Measurements from ENCODE around the gene GCC1.
"Not testable (repeated sequence)": the region's sequence is repeated elsewhere in the genome, so short reads cannot be mapped to it uniquely, and the experiment has no call there.

GCC1 gene

GRCh38 chr7:127588697-127589482, 3.5 kb upstream of the GCC1 start:
- peak; percentile 81 for DNase-seq

GRCh38 chr7:127588019-127588696, 2.8 kb upstream of the GCC1 start, which contains the start of gene ARF5:
TSS of gene ARF5 (plus strand) at chr7:127588411. CDS start at chr7:127588499, 88 bp downstream.
- DNase-seq, result peak; percentile 95

- no peak for DNase-seq
Measured at GRCh38 chr7:127587663-127588018, 2.2 kb upstream of the GCC1 start.

- no peak for DNase-seq
Measured at GRCh38 chr7:127586346-127586745, 950 bp upstream of the GCC1 start.

GRCh38 chr7:127584648-127585043, 750 bp downstream of the GCC1 start:
- peak; percentile 63 for DNase-seq

DNA sequence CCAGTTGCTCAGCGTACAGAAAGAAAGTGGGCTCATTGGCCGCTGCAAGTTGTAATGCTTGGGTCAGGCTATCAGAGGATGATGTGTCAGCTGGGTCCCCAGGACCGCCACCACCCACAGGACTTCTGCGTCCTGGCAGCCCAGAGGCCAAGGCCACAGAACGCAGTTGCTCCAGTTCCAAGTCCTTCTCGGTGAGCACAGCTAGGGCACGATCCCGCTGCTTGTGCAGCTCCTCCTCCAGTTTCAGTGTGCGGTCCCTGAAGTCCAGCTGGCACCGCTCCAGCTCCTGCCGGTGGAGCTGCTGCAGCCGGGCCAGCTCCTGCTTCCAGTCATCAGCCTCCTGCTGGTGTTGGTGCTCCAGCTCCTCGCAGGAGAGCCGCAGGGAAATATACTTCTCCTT, 3.0 kb downstream of the GCC1 start:
- DNase-seq, result no peak

DNA sequence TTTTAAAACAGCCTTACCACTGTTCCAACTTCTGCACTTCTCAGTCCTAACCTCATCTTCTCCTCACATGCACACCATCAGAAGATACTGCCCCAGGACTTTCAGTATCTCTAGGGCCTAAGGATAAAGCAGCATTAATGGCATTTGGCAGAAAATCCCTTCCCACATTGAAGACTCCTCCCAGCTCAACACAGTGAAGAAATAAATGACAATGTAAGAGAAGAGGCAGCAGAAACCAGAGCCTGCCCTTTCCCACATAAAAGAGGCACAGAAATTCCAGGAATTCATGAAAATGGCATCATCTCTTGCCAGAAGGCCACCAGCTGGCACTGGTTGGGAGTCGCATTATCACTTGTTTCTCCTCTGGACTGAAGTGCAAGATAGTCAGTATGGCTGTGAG, 3.7 kb downstream of the GCC1 start:
- DNase-seq, result no peak

DNA sequence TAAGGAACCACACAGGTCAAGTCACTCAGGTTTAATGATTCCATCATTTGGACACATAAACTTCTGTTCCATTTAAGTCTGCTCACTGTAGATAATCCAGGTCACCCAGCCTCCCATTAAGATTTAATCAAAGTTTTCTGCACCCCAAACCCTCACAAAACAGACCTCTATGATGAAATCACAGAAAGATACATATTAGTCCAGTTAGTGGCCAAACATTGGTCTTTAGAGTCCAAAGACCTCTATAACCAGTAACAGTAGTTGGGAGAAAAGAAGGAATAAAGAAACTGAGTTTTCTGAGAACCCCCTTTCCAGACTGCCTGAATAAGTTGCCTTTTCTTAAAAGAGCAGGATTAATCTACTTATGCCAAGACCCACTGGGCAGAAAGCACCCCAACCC, 4.8 kb downstream of the GCC1 start:
- DNase-seq, result no peak

DNA sequence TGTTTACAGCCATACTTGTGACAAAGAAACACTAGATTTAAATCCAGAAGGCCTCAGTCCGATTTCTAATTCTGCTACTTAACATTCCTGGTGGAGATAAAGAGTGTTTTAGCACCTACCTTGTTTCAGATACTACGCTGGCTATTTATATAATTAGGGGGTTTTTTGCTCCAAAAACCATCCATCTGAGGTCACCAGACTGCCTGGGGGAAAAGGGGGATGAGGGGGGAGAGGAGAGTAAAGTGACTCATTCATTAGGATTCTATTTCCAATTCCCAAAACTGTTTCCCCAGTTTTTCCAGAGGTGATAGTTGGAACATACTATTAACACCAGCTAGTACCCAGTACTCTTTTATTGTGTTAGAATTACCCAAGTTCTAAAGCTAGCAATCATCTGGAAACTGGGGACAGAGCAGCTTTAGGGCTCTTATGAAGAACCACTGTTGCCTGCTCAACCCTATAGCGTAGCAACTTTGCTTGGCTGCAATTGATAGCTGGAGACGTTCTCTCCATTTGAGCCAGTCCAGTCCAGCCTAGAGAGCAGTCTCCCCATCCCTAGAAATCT, 6.6 kb downstream of the GCC1 start:
- no peak for DNase-seq

DNA sequence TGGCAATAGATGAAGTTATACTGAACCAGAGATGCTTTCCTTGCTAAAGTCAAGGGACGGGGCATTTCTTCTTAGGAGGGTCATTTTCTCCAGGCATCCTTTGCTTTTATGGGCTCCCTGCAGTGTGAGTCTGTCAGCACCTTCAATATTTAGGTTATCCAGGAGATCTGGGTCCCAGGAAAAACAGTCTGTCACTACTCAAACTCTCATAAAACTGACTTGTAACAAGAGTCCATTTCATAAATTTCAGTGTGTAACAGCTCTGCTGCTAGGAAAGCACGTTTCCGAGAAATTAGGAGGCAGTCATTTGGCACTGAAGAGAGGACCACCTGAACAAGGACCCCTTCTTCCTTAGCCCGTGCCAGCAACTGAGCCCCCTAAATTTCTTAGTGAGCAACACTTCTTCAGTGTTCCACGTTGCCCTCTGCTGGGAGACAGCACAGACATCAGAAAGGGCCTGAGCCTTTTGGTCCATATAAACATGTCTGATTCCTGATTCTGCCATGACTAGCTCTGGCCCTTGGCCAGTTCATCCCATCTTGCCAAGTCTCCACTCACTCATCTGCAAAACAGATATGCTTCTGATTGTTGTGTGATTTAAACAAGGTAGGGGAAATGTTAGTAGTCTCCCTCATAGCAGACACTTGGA, 7.2 kb downstream of the GCC1 start:
- peak; percentile 32 for DNase-seq

DNA sequence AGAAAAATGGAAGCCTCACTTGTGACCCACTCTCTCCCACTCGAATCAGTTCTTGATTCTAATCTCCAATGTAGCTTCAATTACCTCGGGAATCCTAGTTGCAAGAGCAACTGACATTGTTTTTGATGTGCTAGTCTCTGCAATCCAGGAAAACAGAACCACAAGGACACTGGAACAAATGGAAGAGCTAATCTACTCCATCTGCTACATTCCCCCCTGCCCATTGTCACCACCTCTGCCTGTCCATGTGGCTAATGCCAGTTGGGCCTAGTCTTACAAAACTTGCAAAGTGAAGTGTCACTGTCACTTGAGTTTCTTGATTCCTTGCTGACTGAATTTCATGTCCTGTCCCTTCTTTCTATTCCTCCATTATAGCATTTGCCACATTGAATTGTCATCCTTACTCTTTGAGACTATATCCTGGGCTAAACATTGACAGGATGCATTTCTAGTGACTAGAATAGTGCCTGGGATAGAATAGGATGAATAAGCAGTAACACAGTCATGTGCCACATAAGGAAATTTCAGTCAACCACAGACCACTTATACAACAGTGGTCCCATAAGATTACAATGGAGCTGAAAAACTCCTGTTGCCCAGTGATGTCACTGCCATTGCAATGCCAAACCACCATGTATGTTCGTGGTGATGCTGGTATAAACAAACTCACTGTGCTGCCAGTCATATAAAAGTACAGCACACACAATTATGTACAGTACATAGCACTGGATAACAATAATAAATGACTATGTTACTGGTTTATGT, 13.5 kb downstream of the GCC1 start:
- no peak for DNase-seq

- not testable (repeated sequence) for DNase-seq
Measured at GRCh38 chr7:127568034-127568433, 17.4 kb downstream of the GCC1 start.

- DNase-seq, result no peak
Measured at GRCh38 chr7:127566242-127566641, 19.2 kb downstream of the GCC1 start.

DNA sequence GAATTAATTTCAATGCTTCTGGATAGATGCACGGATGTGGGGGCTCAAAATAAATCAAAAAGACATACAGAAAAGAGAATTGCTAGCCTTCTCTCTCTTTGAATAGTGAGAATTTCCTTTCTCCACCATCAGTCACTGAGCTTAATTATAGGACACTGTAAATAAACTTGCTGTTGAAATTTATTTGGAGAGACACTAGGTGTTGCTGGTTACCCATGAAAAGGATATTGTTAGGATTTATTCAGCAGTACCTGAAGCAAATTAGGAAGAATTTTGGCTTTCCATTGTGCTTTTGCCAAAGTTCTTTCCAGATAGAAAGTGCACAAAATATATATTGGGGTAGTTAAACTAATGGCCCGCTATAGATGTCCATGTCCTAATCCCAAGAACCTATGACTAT, 27.6 kb downstream of the GCC1 start:
- no peak for DNase-seq

GRCh38 chr7:127556404-127556803, 29.0 kb downstream of the GCC1 start:
- DNase-seq, result no peak

- DNase-seq, result no peak
Measured at GRCh38 chr7:127551941-127552340, 33.5 kb downstream of the GCC1 start.

DNA sequence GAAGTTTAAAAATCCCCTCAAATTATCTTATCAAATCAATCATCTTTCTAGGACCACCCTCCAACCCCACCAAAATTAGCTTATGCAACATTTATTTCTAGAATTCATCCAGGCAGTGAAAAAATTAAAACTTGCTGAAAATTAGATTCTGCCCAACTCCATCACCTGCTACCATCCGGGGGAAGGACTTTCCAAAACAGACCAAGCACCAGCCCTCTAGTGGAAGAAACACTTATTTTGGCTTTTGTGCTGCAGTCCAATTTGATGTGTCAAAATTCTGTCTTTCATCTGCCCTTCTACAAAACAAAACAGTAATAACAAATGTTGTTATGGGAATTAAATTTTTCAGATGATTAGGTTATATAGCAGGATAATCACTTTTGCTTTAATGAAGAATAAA, 35.1 kb downstream of the GCC1 start:
- no peak for DNase-seq

GRCh38 chr7:127546313-127546712, 39.1 kb downstream of the GCC1 start:
- no peak for DNase-seq

GRCh38 chr7:127541548-127541947, 43.8 kb downstream of the GCC1 start:
- DNase-seq, result no peak

- DNase-seq, result not testable (repeated sequence)
Measured at GRCh38 chr7:127540461-127540860, 44.9 kb downstream of the GCC1 start.

DNA sequence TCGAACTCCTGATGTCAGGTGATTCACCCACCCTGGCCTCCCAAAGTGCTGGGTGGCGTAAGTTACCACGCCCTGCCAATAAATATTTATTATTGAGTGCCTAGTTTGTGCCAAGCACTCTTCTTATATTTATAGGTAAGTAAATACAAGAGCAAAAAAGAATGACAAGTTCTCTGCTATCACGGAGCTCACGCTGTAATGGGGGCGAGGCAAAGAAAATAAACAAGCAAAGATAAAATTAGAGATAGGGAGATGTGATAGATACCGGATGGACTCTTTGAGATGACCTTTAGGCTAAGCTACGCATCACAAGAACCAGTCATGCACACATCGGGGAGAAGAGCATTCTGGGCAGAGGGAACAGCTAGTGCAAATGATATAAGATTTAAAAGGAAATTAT, 46.3 kb downstream of the GCC1 start:
- DNase-seq, result no peak

DNA sequence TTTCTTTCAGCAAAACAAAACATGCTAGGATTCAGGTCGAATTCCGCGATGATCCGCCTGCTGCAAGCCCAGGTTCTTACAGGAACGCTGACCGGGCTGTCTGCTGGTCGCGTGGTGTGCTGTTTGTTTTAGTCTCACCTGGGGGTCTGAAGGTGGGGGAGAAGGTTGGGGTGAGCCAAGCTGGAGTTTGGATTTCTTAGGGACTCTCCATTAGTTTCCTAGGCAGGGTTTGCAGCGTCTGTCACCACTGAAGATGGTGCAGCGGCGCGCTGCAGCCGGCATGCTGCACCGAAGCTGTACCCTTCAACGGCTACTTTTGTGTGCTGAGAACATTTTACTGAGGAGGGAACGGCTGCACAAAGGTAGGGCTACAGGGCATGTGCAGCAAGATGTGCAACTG, 48.7 kb downstream of the GCC1 start:
- DNase-seq, result no peak

- no peak for DNase-seq
Measured at GRCh38 chr7:127536394-127536691, 49.1 kb downstream of the GCC1 start.

All from DMS53 (cell line).